Endodermal cell (in vitro differentiated cells): ENCODE data around the gene ARHGAP22. TPM values are rescaled to one million over a fixed set of nuclear protein-coding genes. Genes with fewer than 3 reads are reported as not detected.

ENCODE experiments used
- DNase-seq: peaks from one replicate; pipeline ENCODE4 v3.0.0-alpha.2; 2017
- H3K27ac ChIP-seq: 2 replicates; pipeline ENCODE4 v1.5.1; 2013; ENCODE audit warnings: mild to moderate bottlenecking, low read depth, low read length, moderate library complexity
- H3K27me3 ChIP-seq: 2 replicates; pipeline ENCODE4 v1.6.1; 2013; ENCODE audit warnings: mild to moderate bottlenecking, low read length, moderate library complexity; ENCODE audit not compliant: insufficient read depth, control insufficient read depth, poor library complexity, severe bottlenecking
- H3K36me3 ChIP-seq: 2 replicates; pipeline ENCODE4 v1.7.0; 2013; ENCODE audit warnings: mild to moderate bottlenecking, low read length, moderate library complexity; ENCODE audit not compliant: control insufficient read depth, insufficient read depth
- H3K4me1 ChIP-seq: one replicate; pipeline ENCODE4 v1.7.0; 2013; ENCODE audit warnings: low read length; ENCODE audit not compliant: control insufficient read depth, insufficient read depth
- H3K4me3 ChIP-seq: 2 replicates; pipeline ENCODE4 v1.5.1; 2013; ENCODE audit warnings: mild to moderate bottlenecking, low read length, moderate library complexity
- H3K9ac ChIP-seq: 2 replicates; pipeline ENCODE4 v1.6.1; 2013; ENCODE audit warnings: mild to moderate bottlenecking, low read length, moderate library complexity; ENCODE audit not compliant: poor library complexity, severe bottlenecking; ENCODE audit errors: extremely low read depth
- H3K9me3 ChIP-seq: 2 replicates; pipeline ENCODE4 v1.6.1; 2013; ENCODE audit warnings: mild to moderate bottlenecking, low read length, moderate library complexity; ENCODE audit not compliant: control insufficient read depth
- H3K27ac Mint-ChIP-seq: 2 replicates; pipeline ENCODE4 v1.8.0; 2020; ENCODE audit warnings: mixed read lengths
- H3K27me3 Mint-ChIP-seq: 2 replicates; pipeline ENCODE4 v1.8.0; 2021; ENCODE audit warnings: mild to moderate bottlenecking, mixed read lengths; ENCODE audit not compliant: insufficient read depth
- H3K36me3 Mint-ChIP-seq: 2 replicates; pipeline ENCODE4 v1.8.0; 2020; ENCODE audit warnings: low read depth, mixed read lengths
- H3K4me1 Mint-ChIP-seq: 2 replicates; pipeline ENCODE4 v1.8.0; 2020; ENCODE audit warnings: mixed read lengths
- H3K4me3 Mint-ChIP-seq: 2 replicates; pipeline ENCODE4 v1.8.0; 2020; ENCODE audit warnings: mild to moderate bottlenecking, moderate library complexity, mixed read lengths
- H3K9me3 Mint-ChIP-seq: 2 replicates; pipeline ENCODE4 v1.8.0; 2020; ENCODE audit warnings: mild to moderate bottlenecking, mixed read lengths
- CTCF ChIP-seq: fragments of 200-600 bp; sonication (generic); conservative IDR thresholded peaks from 2 replicates; pipeline ENCODE4 v1.5.0; 2021; ENCODE audit warnings: antibody characterized with exemption, mild to moderate bottlenecking
- WGBS, 2 experiments: methylation state at CpG; one replicate each; pipeline versions ENCODE4 v1.1.5 to v1.1.7; 2013; ENCODE audit warnings: missing lambda C conversion rate in 2 of 2, mixed read lengths in 1 of 2; ENCODE audit not compliant: insufficient coverage in 1 of 2, insufficient read length in 1 of 2; 5-methylcytosine and 5-hydroxymethylcytosine counted together
- total RNA-seq, 2 donors: library from RNA; stranded (reverse); fragmentation: NEBNext Ultra II Directional in 1 of 2; extraction: Animal tissue kit (Norgen Biotek cat#: 25700) in 1 of 2; gene quantifications; 2 replicates in 1 of 2; 3 replicates in 1 of 2; pipeline ENCODE4 v1.2.1, GENCODE V29; 2021

The ARHGAP22 gene
- total RNA-seq, 2 donors from 2014 or later, result 10.3 to 14.1 TPM

GRCh38 chr10:48465860-48466521 lies 138.9 kb downstream of the ARHGAP22 start:
- H3K27me3 ChIP-seq, result peaks cover 18% of the 10 kb centered on the region
- peaks cover 42% of the 10 kb centered on the region for H3K4me1 Mint-ChIP-seq
- no peak overlapping the region for H3K27ac Mint-ChIP-seq
- H3K36me3 Mint-ChIP-seq, result no peaks in the 10 kb centered on the region
- no peak for TF ChIP-seq CTCF
- no peaks in the 10 kb centered on the region for H3K9me3 ChIP-seq
- WGBS, 2 experiments, result 46 to 77% methylated on average over 11 to 42 of the region's 42 CpGs
- no peaks in the 10 kb centered on the region for H3K36me3 ChIP-seq
- H3K4me3 ChIP-seq, result no peak overlapping the region
- H3K4me3 Mint-ChIP-seq, result peak overlapping the region; percentile 26
- peaks cover 5% of the 10 kb centered on the region for H3K27me3 Mint-ChIP-seq
- DNase-seq, result peak; percentile 62
- no peaks in the 10 kb centered on the region for H3K9me3 Mint-ChIP-seq
- H3K4me1 ChIP-seq, result peaks cover 32% of the 10 kb centered on the region
- no peak overlapping the region for H3K27ac ChIP-seq
- H3K9ac ChIP-seq, result no peak overlapping the region

- H3K27me3 ChIP-seq, result peaks cover 18% of the 10 kb centered on the region
- Mint-ChIP-seq H3K36me3 (no peaks in the 10 kb centered on the region), H3K27me3 (peaks cover 5% of the 10 kb centered on the region), H3K4me3 (peak overlapping the region; percentile 26), H3K4me1 (peaks cover 35% of the 10 kb centered on the region), H3K9me3 (peaks cover 4% of the 10 kb centered on the region), H3K27ac (no peak overlapping the region)
- peak; percentile 60 for DNase-seq
- no peak overlapping the region for H3K4me3 ChIP-seq
- no peak for TF ChIP-seq CTCF
- 89 to 93% methylated on average over 22 to 27 of the region's 27 CpGs for WGBS, 2 experiments
- no peak overlapping the region for H3K9ac ChIP-seq
- peaks cover 23% of the 10 kb centered on the region for H3K4me1 ChIP-seq
- no peaks in the 10 kb centered on the region for H3K36me3 ChIP-seq
- no peak overlapping the region for H3K27ac ChIP-seq
- peaks cover 7% of the 10 kb centered on the region for H3K9me3 ChIP-seq
These were observed 139.8 kb downstream of the ARHGAP22 start for GRCh38 chr10:48464871-48465736.

- Histone ChIP-seq H3K4me1 (peaks cover 15% of the 10 kb centered on the region), H3K36me3 (no peaks in the 10 kb centered on the region), H3K27me3 (peaks cover 18% of the 10 kb centered on the region), H3K4me3 (no peak overlapping the region), H3K27ac (no peak overlapping the region), H3K9ac (no peak overlapping the region), H3K9me3 (peaks cover 8% of the 10 kb centered on the region)
- Mint-ChIP-seq H3K9me3 (peaks cover 5% of the 10 kb centered on the region), H3K4me1 (peaks cover 27% of the 10 kb centered on the region), H3K27me3 (peaks cover 5% of the 10 kb centered on the region), H3K4me3 (no peak overlapping the region), H3K27ac (no peak overlapping the region), H3K36me3 (no peaks in the 10 kb centered on the region)
- WGBS, 2 experiments, result 86 to 94% methylated on average over 6 to 9 of the region's 9 CpGs
- no peak for TF ChIP-seq CTCF
- peak; percentile 44 for DNase-seq
These were observed 140.6 kb downstream of the ARHGAP22 start for GRCh38 chr10:48464121-48464870.
